ENCODE data around the gene TNS3.

DNA sequence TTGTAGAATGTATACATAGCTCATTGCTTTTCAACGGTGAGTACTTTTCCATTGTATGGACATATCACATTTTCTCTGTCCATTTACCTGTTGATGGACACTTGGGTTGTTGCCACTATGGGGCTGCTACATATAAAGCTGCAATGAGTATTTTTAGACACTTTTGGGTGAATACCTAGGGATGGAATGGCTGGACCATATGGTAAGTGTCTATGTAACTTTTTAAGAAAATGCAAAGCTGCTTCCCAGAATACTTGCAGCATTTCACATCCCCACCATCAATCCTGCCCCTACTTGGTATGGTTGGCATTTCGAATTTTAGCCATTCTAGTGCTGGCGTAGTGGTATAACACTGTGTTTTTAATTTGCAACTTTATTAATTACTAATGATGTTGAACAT lies 274.6 kb downstream of the TNS3 start:
- TF ChIP-seq CTCF (IDR thresholded peaks at IDR 0.05; ENCODE audit: insufficient read depth, low read depth, low read length) (no peak), EZH2 (IDR thresholded peaks at IDR 0.05; ENCODE audit: insufficient read depth, low read length) (no peak)
